Transverse colon (tissue), 4 donors: ENCODE results near the gene PTBP3. TPM values are rescaled to one million over a fixed set of nuclear protein-coding genes. Genes with fewer than 3 reads are reported as not detected.

Experiments
- DNase-seq: peaks from one replicate; pipeline ENCODE4 v3.0.0-alpha.2; 2019
- H3K27ac ChIP-seq, 4 donors: fragments of 200-600 bp; sonication (generic); 2 replicates each; pipeline ENCODE4 v1.5.1; 2016 to 2018; ENCODE audit warnings: inconsistent platforms in 4 of 4
- H3K27me3 ChIP-seq: fragments of 200-600 bp; sonication (generic); 2 replicates; pipeline ENCODE4 v1.5.1; 2017; ENCODE audit warnings: inconsistent platforms
- H3K36me3 ChIP-seq, 4 donors: fragments of 200-600 bp; sonication (generic); 2 replicates each; pipeline ENCODE4 v1.5.1; 2017 to 2019; ENCODE audit warnings: inconsistent platforms in 4 of 4
- H3K4me1 ChIP-seq, 4 donors: fragments of 200-600 bp; sonication (generic); 2 replicates each; pipeline ENCODE4 v1.5.1; 2017 to 2020; ENCODE audit warnings: inconsistent platforms in 4 of 4
- H3K4me3 ChIP-seq, 4 donors: fragments of 200-600 bp; sonication (generic); 1 replicate in 1 of 4; 2 replicates in 3 of 4; pipeline versions ENCODE4 v1.5.1 to v1.6.1; 2017 to 2019; ENCODE audit warnings: inconsistent platforms in 4 of 4
- H3K9me3 ChIP-seq, 2 donors: fragments of 200-600 bp; sonication (generic); 2 replicates each; pipeline ENCODE4 v1.5.1; 2017 to 2019; ENCODE audit warnings: inconsistent platforms in 2 of 2
- EP300 ChIP-seq: sonication (generic); formaldehyde crosslinking; IDR thresholded peaks from one replicate; pipeline ENCODE4 v1.6.1; 2017; ENCODE audit warnings: antibody characterized with exemption, low read depth
- POLR2A ChIP-seq: fragments of 450-650 bp; IDR thresholded peaks from one replicate; pipeline ENCODE4 v1.6.1; 2016; ENCODE audit warnings: antibody characterized with exemption, mild to moderate bottlenecking, moderate library complexity
- POLR2AphosphoS5 ChIP-seq, 3 donors: sonication (generic); formaldehyde crosslinking; IDR thresholded peaks; one replicate each; pipeline ENCODE4 v1.6.1; 2016; ENCODE audit warnings: antibody characterized with exemption in 3 of 3
- WGBS, 2 donors: methylation state at CpG; one replicate each; pipeline ENCODE4 v1.1.5; 2018; ENCODE audit warnings: low coverage in 1 of 2; 5-methylcytosine and 5-hydroxymethylcytosine counted together
- in situ Hi-C, 4 donors: fragments of 200-750 bp; cut with MboI; loops; one replicate each; pipeline versions ENCODE4 v1.15.0 to v1.15.1; 2017; ENCODE audit warnings: low sequenced_read_pairs in 3 of 4, low pct_ligation_motif_present in 1 of 4, low pct_unique_long_range_greater_than_20kb in 1 of 4
- intact Hi-C: fragments of 100-400 bp; cut with DNase I; formaldehyde crosslinking; loops from one replicate; pipeline ENCODE4 v1.15.1; 2023; ENCODE audit warnings: low total_unique reads
- total RNA-seq, 4 donors: library from RNA; depleted of rRNA; stranded (reverse); fragments of >200 nt; gene quantifications; one replicate each; pipeline ENCODE4 v1.1.0, GENCODE V29; 2016
- TF ChIP-seq, protein P1 (sequence below), 5 experiments: fragments of 200-600 bp in 3 of 5; fragments of 450-650 bp in 2 of 5; sonication (generic) in 3 of 5; IDR thresholded peaks; 1 replicate in 2 of 5; 2 replicates in 3 of 5; pipeline ENCODE4 v1.5.1; 2016 to 2017; ENCODE audit warnings: antibody characterized with exemption in 5 of 5, inconsistent platforms in 3 of 5, mild to moderate bottlenecking in 2 of 5, moderate library complexity in 1 of 5

PTBP3 gene
- total RNA-seq, 4 donors from 2014 or later, result 25.3 to 96.9 (median 54.7) TPM

DNA sequence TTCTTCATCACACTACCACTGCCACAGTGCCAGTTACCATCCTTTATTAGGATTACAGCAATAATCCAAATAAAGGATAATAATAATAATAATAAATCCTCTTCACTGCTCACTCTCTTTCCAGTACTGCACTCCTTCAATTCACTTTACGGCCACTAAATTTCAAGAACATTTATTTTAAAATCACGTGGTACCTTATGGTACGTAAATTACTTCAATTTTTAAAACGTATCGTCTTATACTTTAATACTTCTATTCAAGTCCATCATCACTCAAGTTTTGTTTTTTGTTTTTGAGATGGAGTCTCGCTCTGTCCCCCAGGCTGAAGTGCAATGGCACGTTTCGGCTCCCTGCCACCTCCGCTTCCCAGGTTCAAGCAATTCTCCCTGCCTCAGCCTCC lies 36.5 kb downstream of the PTBP3 start:
- no peak overlapping the region for H3K4me3 ChIP-seq
- TF ChIP-seq POLR2AphosphoS5 (IDR thresholded peaks at IDR 0.05) (no peak), POLR2A (no peak), EP300 (no peak)
- TF ChIP-seq, protein P1, sequence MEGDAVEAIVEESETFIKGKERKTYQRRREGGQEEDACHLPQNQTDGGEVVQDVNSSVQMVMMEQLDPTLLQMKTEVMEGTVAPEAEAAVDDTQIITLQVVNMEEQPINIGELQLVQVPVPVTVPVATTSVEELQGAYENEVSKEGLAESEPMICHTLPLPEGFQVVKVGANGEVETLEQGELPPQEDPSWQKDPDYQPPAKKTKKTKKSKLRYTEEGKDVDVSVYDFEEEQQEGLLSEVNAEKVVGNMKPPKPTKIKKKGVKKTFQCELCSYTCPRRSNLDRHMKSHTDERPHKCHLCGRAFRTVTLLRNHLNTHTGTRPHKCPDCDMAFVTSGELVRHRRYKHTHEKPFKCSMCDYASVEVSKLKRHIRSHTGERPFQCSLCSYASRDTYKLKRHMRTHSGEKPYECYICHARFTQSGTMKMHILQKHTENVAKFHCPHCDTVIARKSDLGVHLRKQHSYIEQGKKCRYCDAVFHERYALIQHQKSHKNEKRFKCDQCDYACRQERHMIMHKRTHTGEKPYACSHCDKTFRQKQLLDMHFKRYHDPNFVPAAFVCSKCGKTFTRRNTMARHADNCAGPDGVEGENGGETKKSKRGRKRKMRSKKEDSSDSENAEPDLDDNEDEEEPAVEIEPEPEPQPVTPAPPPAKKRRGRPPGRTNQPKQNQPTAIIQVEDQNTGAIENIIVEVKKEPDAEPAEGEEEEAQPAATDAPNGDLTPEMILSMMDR (IDR thresholded peaks at IDR 0.05), result no peak
- in situ Hi-C loops (no loop called here), intact Hi-C loops (no loop called here)
- no peak for DNase-seq
- H3K27ac ChIP-seq, result no peak overlapping the region
- peaks cover 0 to 8% (median 0%) of the 10 kb centered on the region in 4 donors for H3K36me3 ChIP-seq
- no peaks in the 10 kb centered on the region for H3K9me3 ChIP-seq
- H3K4me1 ChIP-seq, result peaks cover 0 to 12% (median 6%) of the 10 kb centered on the region in 4 donors
- 93 to 95% methylated on average over 6 to 9 of the region's 9 CpGs for WGBS, 2 donors
- H3K27me3 ChIP-seq, result no peaks in the 10 kb centered on the region

DNA sequence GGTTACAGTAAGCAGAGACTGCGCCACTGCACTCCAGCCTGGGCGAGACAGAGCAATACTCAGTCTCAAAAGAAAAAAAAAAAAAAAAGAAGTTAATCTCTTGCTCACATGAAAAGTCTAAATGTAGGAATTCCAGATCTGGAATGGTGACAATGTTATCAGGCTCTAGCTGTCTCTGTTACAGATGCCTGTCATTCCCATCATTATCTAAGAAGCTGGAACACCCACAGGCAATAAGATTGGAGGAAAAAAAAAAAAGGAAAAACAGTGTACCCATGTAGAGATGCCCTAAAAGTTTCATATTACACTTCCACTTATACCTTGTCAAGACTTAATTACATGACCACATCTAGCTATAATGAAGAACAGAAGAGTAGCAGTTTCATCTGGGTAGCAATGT lies 38.2 kb downstream of the PTBP3 start:
- no peak overlapping the region for H3K4me3 ChIP-seq
- H3K27me3 ChIP-seq, result no peaks in the 10 kb centered on the region
- H3K9me3 ChIP-seq, result no peaks in the 10 kb centered on the region
- no peak for DNase-seq
- intact Hi-C loops, result no loop called here
- H3K4me1 ChIP-seq, result peaks cover 0 to 12% (median 6%) of the 10 kb centered on the region in 4 donors
- no peak for TF ChIP-seq EP300
- TF ChIP-seq POLR2AphosphoS5 (IDR thresholded peaks at IDR 0.05), result no peak
- no peak for TF ChIP-seq POLR2A
- TF ChIP-seq, protein P1 (IDR thresholded peaks at IDR 0.05), result no peak
- no peak overlapping the region for H3K27ac ChIP-seq
- WGBS, 2 donors, result 98% methylated on average over 2 of the region's 2 CpGs; no CpG with 5 or more reads in 1 of the 2 donors
- peaks cover 0 to 8% (median 0%) of the 10 kb centered on the region in 4 donors for H3K36me3 ChIP-seq
- in situ Hi-C loops, result no loop called here

DNA sequence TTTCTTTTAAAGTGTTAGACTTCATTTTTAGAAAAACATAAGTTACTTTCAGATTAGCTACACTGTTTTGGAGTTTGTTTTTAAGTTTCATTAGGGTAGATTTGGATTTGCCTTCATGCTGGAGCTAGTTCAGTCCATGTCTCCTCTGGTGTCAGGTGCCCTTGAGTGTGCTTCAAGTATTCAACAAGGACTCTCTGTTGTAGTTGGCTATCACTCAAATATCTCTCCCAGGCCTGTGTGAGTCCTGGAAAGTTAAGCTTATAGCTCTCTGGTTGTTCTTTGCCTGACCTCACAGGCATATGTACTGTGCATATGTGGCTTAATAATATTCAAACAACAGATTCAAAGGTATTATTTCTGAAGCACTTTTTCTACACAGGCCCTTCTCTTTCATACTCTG lies 45.4 kb downstream of the PTBP3 start:
- no peak for DNase-seq
- H3K27me3 ChIP-seq, result no peaks in the 10 kb centered on the region
- in situ Hi-C loops (no loop called here), intact Hi-C loops (no loop called here)
- H3K36me3 ChIP-seq, result peaks cover 0 to 16% (median 4%) of the 10 kb centered on the region in 4 donors
- TF ChIP-seq, protein P1 (IDR thresholded peaks at IDR 0.05), result no peak
- H3K9me3 ChIP-seq, result peaks cover 0 to 10% of the 10 kb centered on the region in 2 donors
- no peaks in the 10 kb centered on the region for H3K4me1 ChIP-seq
- H3K27ac ChIP-seq, result no peak overlapping the region
- H3K4me3 ChIP-seq, result no peak overlapping the region

DNA sequence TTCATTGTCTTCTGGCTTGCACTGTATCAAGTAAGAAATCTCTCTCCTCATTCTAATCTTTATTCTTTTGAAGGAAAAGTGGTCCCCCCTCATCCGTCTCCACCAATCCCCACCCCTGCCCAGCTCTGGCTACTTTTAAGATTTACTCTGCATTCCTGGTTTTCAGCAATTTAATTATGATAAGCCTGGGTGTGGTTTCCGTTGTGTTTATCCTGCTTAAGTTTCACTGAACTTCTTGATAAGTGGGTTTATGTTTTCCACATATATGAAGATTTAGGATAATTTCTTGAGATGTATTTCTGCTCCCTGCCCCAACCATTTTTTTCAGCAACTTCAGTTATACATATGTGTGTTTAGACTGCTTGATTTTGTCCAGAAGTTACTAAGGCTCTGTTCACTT lies 46.5 kb downstream of the PTBP3 start:
- 81 to 89% methylated on average over 2 of the region's 2 CpGs for WGBS, 2 donors

More for the DNA sequence above, 46.5 kb downstream of the PTBP3 start:
- Histone ChIP-seq H3K4me1 (no peaks in the 10 kb centered on the region), H3K27ac (no peak overlapping the region), H3K36me3 (peaks cover 0 to 16% (median 4%) of the 10 kb centered on the region in 4 donors), H3K9me3 (peaks cover 0 to 10% of the 10 kb centered on the region in 2 donors), H3K27me3 (no peaks in the 10 kb centered on the region), H3K4me3 (no peak overlapping the region)
- no peak for TF ChIP-seq EP300
- no peak for TF ChIP-seq POLR2A
- no peak for TF ChIP-seq POLR2AphosphoS5 (IDR thresholded peaks at IDR 0.05)
- TF ChIP-seq, protein P1 (IDR thresholded peaks at IDR 0.05), result no peak
- intact Hi-C loops, result no loop called here
- no peak for DNase-seq
- in situ Hi-C loops, result no loop called here
